Measurements from ENCODE around the gene MDC1.

DNA sequence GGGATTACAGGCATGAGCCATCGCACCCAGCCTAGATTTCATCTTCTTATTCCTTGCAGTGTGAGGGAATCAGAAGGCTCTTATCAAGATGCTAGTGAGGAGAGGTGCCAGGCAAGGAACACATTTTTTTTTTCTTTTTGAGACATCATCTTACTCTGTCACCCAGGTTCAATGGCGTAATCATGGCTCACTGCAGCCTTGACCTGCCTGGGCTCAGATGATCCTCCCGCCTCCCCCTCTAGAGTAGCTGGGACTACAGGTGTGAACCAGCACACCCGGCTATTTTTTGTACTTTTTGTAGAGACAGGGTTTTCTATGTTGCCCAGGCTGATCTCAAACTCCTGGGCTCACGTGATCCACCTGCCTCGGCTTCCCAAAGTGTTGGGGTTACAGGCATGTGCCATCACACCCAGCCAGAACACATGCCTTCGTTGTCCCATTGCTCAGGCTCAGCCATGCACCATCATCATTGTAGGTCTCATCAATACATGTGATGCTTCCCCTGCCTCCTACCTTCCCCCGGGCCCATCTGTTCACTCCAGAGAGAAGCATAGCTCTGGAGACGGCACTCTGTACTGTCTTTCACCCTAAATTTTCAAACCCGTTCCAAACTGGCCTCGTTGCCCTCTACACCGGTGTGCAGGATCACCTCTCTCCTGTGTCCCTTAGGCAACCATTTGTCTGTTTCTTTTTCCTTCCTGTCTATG lies 15.3 kb upstream of the MDC1 start:
- TF ChIP-seq, protein P1, sequence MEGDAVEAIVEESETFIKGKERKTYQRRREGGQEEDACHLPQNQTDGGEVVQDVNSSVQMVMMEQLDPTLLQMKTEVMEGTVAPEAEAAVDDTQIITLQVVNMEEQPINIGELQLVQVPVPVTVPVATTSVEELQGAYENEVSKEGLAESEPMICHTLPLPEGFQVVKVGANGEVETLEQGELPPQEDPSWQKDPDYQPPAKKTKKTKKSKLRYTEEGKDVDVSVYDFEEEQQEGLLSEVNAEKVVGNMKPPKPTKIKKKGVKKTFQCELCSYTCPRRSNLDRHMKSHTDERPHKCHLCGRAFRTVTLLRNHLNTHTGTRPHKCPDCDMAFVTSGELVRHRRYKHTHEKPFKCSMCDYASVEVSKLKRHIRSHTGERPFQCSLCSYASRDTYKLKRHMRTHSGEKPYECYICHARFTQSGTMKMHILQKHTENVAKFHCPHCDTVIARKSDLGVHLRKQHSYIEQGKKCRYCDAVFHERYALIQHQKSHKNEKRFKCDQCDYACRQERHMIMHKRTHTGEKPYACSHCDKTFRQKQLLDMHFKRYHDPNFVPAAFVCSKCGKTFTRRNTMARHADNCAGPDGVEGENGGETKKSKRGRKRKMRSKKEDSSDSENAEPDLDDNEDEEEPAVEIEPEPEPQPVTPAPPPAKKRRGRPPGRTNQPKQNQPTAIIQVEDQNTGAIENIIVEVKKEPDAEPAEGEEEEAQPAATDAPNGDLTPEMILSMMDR (IDR thresholded peaks at IDR 0.05): no peak
- no peak for TF ChIP-seq POLR2A (IDR thresholded peaks at IDR 0.05)
- TF ChIP-seq EP300 (IDR thresholded peaks at IDR 0.05): no peak
